ENCODE data around the gene LRRC46.

LRRC46 gene

GRCh38 chr17:47834756-47835155 lies 3.3 kb downstream of the LRRC46 start:
- no peak for DNase-seq

GRCh38 chr17:47836601-47837000 lies 5.1 kb downstream of the LRRC46 start:
- DNase-seq: no peak

GRCh38 chr17:47837401-47838039 lies 6.0 kb downstream of the LRRC46 start:
- DNase-seq: no peak

GRCh38 chr17:47838636-47839035 lies 7.2 kb downstream of the LRRC46 start:
- no peak for DNase-seq

GRCh38 chr17:47839071-47839470 lies 7.6 kb downstream of the LRRC46 start:
- DNase-seq: no peak

- DNase-seq: no peak
Measured at GRCh38 chr17:47840001-47840741, 8.7 kb downstream of the LRRC46 start.

- peak; percentile 96 for DNase-seq
Measured at GRCh38 chr17:47840742-47841487, 9.4 kb downstream of the LRRC46 start, which contains the start of gene SCRN2. Gene SCRN2, minus strand, starts transcription at chr17:47841273. Its CDS starts 430 bp downstream, at chr17:47840843.

GRCh38 chr17:47841488-47842291 lies 10.2 kb downstream of the LRRC46 start:
- DNase-seq: no peak

- DNase-seq: no peak
Measured at GRCh38 chr17:47843391-47843730, 11.9 kb downstream of the LRRC46 start.

- no peak for DNase-seq
Measured at GRCh38 chr17:47844227-47844626, 12.8 kb downstream of the LRRC46 start.

GRCh38 chr17:47844814-47845715 lies 13.6 kb downstream of the LRRC46 start:
- peak; percentile 32 for DNase-seq

- no peak for DNase-seq
Measured at GRCh38 chr17:47845716-47846075, 14.2 kb downstream of the LRRC46 start.

- no peak for DNase-seq
Measured at GRCh38 chr17:47846716-47847340, 15.4 kb downstream of the LRRC46 start.

- DNase-seq: no peak
Measured at GRCh38 chr17:47847341-47848197, 16.1 kb downstream of the LRRC46 start.

GRCh38 chr17:47848198-47848513 lies 16.7 kb downstream of the LRRC46 start:
- no peak for DNase-seq

GRCh38 chr17:47850373-47850691 lies 18.9 kb downstream of the LRRC46 start:
- DNase-seq: no peak

GRCh38 chr17:47850692-47851573 lies 19.5 kb downstream of the LRRC46 start, which contains the start of gene SP6:
Gene SP6, minus strand, starts transcription at chr17:47851163. Its CDS starts 2,734 bp downstream, at chr17:47848429.
- DNase-seq: no peak

- DNase-seq: no peak
Measured at GRCh38 chr17:47851764-47852112, 20.3 kb downstream of the LRRC46 start.

- DNase-seq: no peak
Measured at GRCh38 chr17:47852113-47852949, 20.9 kb downstream of the LRRC46 start.

All from OCI-M1 (cell line).